Psoas muscle (tissue), 8 donors: ENCODE measurements around the gene BTBD9. TPM values are rescaled to one million over a fixed set of nuclear protein-coding genes. Genes with fewer than 3 reads are reported as not detected.
A peak's percentile ranks its signal among the peaks of the same experiment; 100 is the strongest.

Source experiments
- ATAC-seq, 4 donors: fragments of 200-7000 bp; cut with Tn5 transposase; one replicate each; pipeline ENCODE4 v1.9.1; 2020; ENCODE audit warnings: moderate library complexity in 3 of 4, mild to moderate bottlenecking in 2 of 4
- DNase-seq, 2 donors: peaks; one replicate each; pipeline ENCODE4 v3.0.0-alpha.2; 2020
- H3K27ac ChIP-seq: fragments of 200-600 bp; one replicate; pipeline ENCODE4 v1.8.0; 2022
- H3K27me3 ChIP-seq, 3 donors: fragments of 200-600 bp in 1 of 3; one replicate each; pipeline versions ENCODE4 v1.6.1 to v1.8.0; 2013 to 2022; ENCODE audit warnings: low read length in 2 of 3, mild to moderate bottlenecking in 2 of 3, moderate library complexity in 1 of 3; ENCODE audit not compliant: insufficient read depth in 3 of 3
- H3K36me3 ChIP-seq, 2 donors: fragments of 200-600 bp in 1 of 2; one replicate each; pipeline versions ENCODE4 v1.6.1 to v1.8.0; 2013 to 2022; ENCODE audit warnings: low read depth in 1 of 2, mild to moderate bottlenecking in 1 of 2, moderate library complexity in 1 of 2; ENCODE audit not compliant: insufficient read depth in 1 of 2
- H3K4me1 ChIP-seq: fragments of 200-600 bp; one replicate; pipeline ENCODE4 v1.8.0; 2022
- H3K4me3 ChIP-seq: fragments of 200-600 bp; one replicate; pipeline ENCODE4 v1.8.0; 2022; ENCODE audit warnings: mild to moderate bottlenecking
- H3K9me3 ChIP-seq: fragments of 200-600 bp; one replicate; pipeline ENCODE4 v1.8.0; 2022
- WGBS, 3 donors: extraction: QIAGEN DNeasy Blood & Tissue Kit; methylation state at CpG; one replicate each; pipeline versions ENCODE4 v1.1.6 to v1.1.7; 2013; 5-methylcytosine and 5-hydroxymethylcytosine counted together
- intact Hi-C, 2 donors: fragments of 100-400 bp; cut with DNase I; formaldehyde crosslinking; loops; one replicate each; pipeline versions ENCODE4 v1.11.0 to v1.14.2; 2022
- polyA plus RNA-seq, 3 donors: library from polyadenylated mRNA; stranded (reverse); fragments of 200-250 nt; gene quantifications; one replicate each; pipeline ENCODE4 v1.2.3, GENCODE V29; 2013
- total RNA-seq, 4 donors: library from RNA; stranded (reverse); fragmentation: NEBNext Ultra II Directional in 2 of 4; extraction: Animal tissue kit (Norgen Biotek cat#: 25700) in 2 of 4; gene quantifications; one replicate each; pipeline versions ENCODE4 v1.2.1 to v1.2.4, GENCODE V29; 2021 to 2023
- TF ChIP-seq, protein P1 (sequence below): fragments of 200-600 bp; IDR thresholded peaks from one replicate; pipeline ENCODE4 v1.8.0; 2022; ENCODE audit warnings: antibody characterized with exemption
- donor health status: healthy with polysubstance abuse.
- donor health status: DM: no; HTN: no; CAD: no; lungs with moderate emphysema.
- donor health status: Bipolar disorder and iron deficiency.
- donor health status: healthy.
- donor health status: DM: yes; HTN: yes; CAD: no.
- donor health status: DM: no; HTN: no; CAD: no.
- donor health status: DM: no; HTN: no; CAD: no.
- donor health status: DM: yes; HTN: yes; CAD: no.

Gene BTBD9
- total and polyA plus RNA-seq, 7 donors = 2.3 to 10.9 (median 8.4) TPM

DNA sequence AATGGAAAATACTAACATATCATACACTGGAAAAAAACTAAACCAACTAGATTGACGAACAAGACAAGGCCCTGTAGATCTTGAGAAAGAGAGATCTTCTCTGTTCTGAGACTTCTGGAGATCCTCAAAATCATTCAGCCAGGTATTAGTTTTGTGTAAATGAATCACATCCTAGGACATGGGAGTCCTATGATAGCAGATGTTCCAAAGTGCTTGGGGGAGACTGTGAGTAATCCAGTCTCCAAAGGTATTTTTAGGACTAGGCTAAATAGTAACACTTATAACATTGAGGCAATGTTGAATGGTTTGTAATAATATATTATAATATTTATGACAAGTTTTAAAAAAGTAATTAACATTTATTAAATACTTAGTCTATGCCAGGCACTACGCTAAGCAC is 275.0 kb downstream of the BTBD9 start:
- H3K4me1 ChIP-seq = peaks cover 6% of the 10 kb centered on the region
- no peaks in the 10 kb centered on the region for H3K9me3 ChIP-seq
- H3K27ac ChIP-seq = no peak overlapping the region
- H3K27me3 ChIP-seq = no peaks in the 10 kb centered on the region
- H3K4me3 ChIP-seq = no peak overlapping the region
- intact Hi-C loops = no loop called here
- ATAC-seq (peak in 1 of 4 donors; percentile 35), DNase-seq (no peak)
- WGBS, 3 donors = 92 to 99% (median 93%) methylated on average over 2 of the region's 2 CpGs
- no peaks in the 10 kb centered on the region for H3K36me3 ChIP-seq
- TF ChIP-seq, protein P1, sequence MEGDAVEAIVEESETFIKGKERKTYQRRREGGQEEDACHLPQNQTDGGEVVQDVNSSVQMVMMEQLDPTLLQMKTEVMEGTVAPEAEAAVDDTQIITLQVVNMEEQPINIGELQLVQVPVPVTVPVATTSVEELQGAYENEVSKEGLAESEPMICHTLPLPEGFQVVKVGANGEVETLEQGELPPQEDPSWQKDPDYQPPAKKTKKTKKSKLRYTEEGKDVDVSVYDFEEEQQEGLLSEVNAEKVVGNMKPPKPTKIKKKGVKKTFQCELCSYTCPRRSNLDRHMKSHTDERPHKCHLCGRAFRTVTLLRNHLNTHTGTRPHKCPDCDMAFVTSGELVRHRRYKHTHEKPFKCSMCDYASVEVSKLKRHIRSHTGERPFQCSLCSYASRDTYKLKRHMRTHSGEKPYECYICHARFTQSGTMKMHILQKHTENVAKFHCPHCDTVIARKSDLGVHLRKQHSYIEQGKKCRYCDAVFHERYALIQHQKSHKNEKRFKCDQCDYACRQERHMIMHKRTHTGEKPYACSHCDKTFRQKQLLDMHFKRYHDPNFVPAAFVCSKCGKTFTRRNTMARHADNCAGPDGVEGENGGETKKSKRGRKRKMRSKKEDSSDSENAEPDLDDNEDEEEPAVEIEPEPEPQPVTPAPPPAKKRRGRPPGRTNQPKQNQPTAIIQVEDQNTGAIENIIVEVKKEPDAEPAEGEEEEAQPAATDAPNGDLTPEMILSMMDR = no peak

DNA sequence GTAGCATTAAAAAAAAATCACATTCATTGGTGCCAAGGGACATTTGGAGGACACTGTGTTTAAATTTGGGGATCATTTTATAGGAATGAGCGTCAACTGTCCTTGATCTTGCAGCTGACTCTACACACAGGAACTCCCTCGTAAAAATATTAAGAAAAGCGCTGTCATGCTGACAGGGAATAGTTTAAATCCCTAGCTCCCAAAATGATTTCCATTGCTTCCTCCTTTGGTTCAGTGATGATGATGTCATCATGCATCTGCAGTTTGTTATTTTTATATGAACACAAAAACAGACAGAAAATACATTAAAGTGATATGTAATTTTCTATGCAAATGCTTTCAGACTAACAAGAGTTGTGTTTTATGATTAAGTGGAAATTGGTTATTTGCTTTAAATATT is 275.6 kb downstream of the BTBD9 start:
- Histone ChIP-seq H3K27me3 (no peaks in the 10 kb centered on the region), H3K36me3 (no peaks in the 10 kb centered on the region), H3K27ac (no peak overlapping the region), H3K4me3 (no peak overlapping the region), H3K4me1 (peaks cover 6% of the 10 kb centered on the region), H3K9me3 (no peaks in the 10 kb centered on the region)
- TF ChIP-seq, protein P1 = no peak
- no peak for ATAC-seq
- DNase-seq = no peak
- intact Hi-C loops = no loop called here
- 55 to 69% (median 58%) methylated on average over 3 of the region's 3 CpGs for WGBS, 3 donors

DNA sequence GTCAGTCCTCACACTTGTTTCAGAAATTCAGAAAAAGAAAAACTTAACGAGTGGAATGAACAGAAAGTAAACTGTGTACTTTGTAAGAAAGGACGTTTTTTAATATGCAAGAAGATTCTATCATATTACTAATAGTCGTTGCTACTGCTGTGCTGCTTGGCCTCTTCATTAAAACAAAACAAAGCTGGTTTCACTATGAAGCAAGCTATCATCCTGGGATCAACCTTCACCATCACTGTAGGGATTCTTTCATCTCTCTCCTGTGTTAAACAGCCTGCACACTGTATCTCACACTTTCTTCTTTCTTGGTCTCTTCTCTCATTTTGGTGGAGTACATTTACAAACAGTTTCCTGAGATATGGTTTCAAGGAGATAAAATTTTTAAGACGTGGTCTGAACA is 284.2 kb downstream of the BTBD9 start:
- TF ChIP-seq, protein P1 = no peak
- no peak overlapping the region for H3K27ac ChIP-seq
- H3K36me3 ChIP-seq = no peaks in the 10 kb centered on the region
- 69 to 74% (median 72%) methylated on average over 4 of the region's 4 CpGs for WGBS, 3 donors
- H3K27me3 ChIP-seq = no peaks in the 10 kb centered on the region
- no peak for ATAC-seq
- intact Hi-C loops = no loop called here
- no peaks in the 10 kb centered on the region for H3K9me3 ChIP-seq
- no peak overlapping the region for H3K4me3 ChIP-seq
- peaks cover 2% of the 10 kb centered on the region for H3K4me1 ChIP-seq
- DNase-seq = no peak

DNA sequence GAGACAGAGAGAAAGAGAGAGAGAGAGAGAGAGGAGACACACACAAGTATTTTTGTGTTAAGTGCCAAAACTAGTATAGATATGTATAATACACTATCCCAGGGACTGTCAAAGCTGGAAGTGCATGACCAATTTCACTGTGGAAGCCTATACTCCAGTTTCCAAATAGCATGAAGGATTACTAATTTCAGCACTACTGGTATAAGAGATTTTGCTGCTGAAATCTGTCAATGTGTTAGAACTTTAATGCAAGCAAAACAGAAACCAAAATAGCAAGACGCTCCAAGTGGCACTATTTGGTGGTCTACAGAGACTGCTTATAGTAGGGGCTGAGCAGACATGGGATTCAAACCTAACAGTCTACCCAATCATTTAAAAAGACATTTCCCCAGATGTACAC is 284.8 kb downstream of the BTBD9 start:
- intact Hi-C loops = no loop called here
- Histone ChIP-seq H3K36me3 (no peaks in the 10 kb centered on the region), H3K9me3 (no peaks in the 10 kb centered on the region), H3K27me3 (no peaks in the 10 kb centered on the region), H3K4me3 (no peak overlapping the region), H3K27ac (no peak overlapping the region), H3K4me1 (peaks cover 2% of the 10 kb centered on the region)
- DNase-seq (no peak), ATAC-seq (no peak)
- TF ChIP-seq, protein P1 = no peak
- WGBS, 3 donors = 59 to 82% (median 73%) methylated on average over 1 of the region's 1 CpG

DNA sequence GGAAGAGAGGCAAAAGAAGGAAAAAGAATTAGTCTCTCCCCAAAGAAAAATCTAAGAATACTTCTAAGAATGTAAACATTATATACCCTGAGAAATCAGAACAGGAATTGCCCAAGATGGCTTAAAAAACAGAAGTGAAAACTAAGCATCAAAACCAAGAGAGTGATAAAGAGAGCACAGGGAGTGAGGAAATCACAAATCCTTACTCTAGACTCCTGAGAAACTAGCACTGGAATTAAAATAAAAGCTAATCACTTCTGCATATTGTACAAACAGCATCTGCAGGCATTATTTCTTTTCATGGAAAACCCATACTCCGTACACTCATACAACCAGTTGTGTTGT is 285.7 kb downstream of the BTBD9 start:
- TF ChIP-seq, protein P1 = no peak
- no peak for DNase-seq
- H3K27ac ChIP-seq = no peak overlapping the region
- no peak overlapping the region for H3K4me3 ChIP-seq
- no peaks in the 10 kb centered on the region for H3K27me3 ChIP-seq
- no peak for ATAC-seq
- no peaks in the 10 kb centered on the region for H3K36me3 ChIP-seq
- intact Hi-C loops = no loop called here
- 86 to 97% (median 95%) methylated on average over 1 of the region's 1 CpG for WGBS, 3 donors
- H3K4me1 ChIP-seq = peaks cover 2% of the 10 kb centered on the region
- H3K9me3 ChIP-seq = no peaks in the 10 kb centered on the region
